Measurements from ENCODE around the gene BTBD10. TPM values are rescaled to one million over a fixed set of nuclear protein-coding genes. Genes with fewer than 3 reads are reported as not detected.

The BTBD10 gene
- total RNA-seq, 1 experiment from 2014 or later: 23.3 TPM

- Histone ChIP-seq H2BK15ac (ENCODE audit: low read depth, low read length) (no peak overlapping the region), H3K56ac (ENCODE audit: insufficient read length, low read depth, low read length) (no peak overlapping the region), H3K27me3 (ENCODE audit: insufficient read depth, low read length) (no peaks in the 10 kb centered on the region), H3K9me3 (ENCODE audit: control insufficient read depth, low read depth, low read length) (no peaks in the 10 kb centered on the region), H3K14ac (ENCODE audit: insufficient read depth, low read length) (no peak overlapping the region), H2BK12ac (ENCODE audit: insufficient read length, low read depth, low read length) (no peak overlapping the region), H4K8ac (replicated peaks; ENCODE audit: insufficient read length, low read depth, low read length) (no peak overlapping the region), H3K23ac (ENCODE audit: insufficient read length, low read depth, low read length) (no peak overlapping the region), H3K9ac (ENCODE audit: extremely low read depth, insufficient read length, low read length) (no peak overlapping the region), H3K79me1 (ENCODE audit: insufficient read depth, low read depth, low read length, poor library complexity, severe bottlenecking) (no peaks in the 10 kb centered on the region), H3K27ac (ENCODE audit: insufficient read length, low read depth, low read length) (no peak overlapping the region), H2BK5ac (ENCODE audit: insufficient read length, low read length) (no peak overlapping the region), H3K18ac (ENCODE audit: insufficient read length, low read depth, low read length) (no peak overlapping the region), H4K91ac (ENCODE audit: insufficient read length, low read depth, low read length) (no peak overlapping the region), H2AFZ (ENCODE audit: low read length) (no peak overlapping the region), H4K5ac (ENCODE audit: insufficient read length, low read depth, low read length) (no peak overlapping the region), H4K20me1 (ENCODE audit: control insufficient read depth, insufficient read depth, insufficient read length) (no peaks in the 10 kb centered on the region), H3T11ph (ENCODE audit: low read length) (no peak overlapping the region), H3K23me2 (ENCODE audit: insufficient read length, low read depth, low read length, poor library complexity, severe bottlenecking) (peaks cover 4% of the 10 kb centered on the region), H2BK20ac (ENCODE audit: low read depth, low read length, poor library complexity, severe bottlenecking) (no peak overlapping the region), H3K79me2 (ENCODE audit: insufficient read depth, low read length) (no peaks in the 10 kb centered on the region), H3K4ac (ENCODE audit: low read depth, low read length) (no peak overlapping the region), H2BK120ac (ENCODE audit: low read depth, low read length, poor library complexity, severe bottlenecking) (no peak overlapping the region), H2AK5ac (ENCODE audit: insufficient read length, low read length) (no peak overlapping the region), H3K4me2 (ENCODE audit: insufficient read depth, insufficient read length, low read length) (no peak overlapping the region), H3K4me1 (ENCODE audit: insufficient read depth, low read length) (no peaks in the 10 kb centered on the region)
- no CpG with 5 or more reads among the region's 7 CpGs for WGBS (ENCODE audit: extremely low coverage, insufficient read length, low lambda C conversion rate)
- no peaks in the 10 kb centered on the region for H3K36me3 Mint-ChIP-seq (ENCODE audit: insufficient read depth in 1 of 3, low read depth in 3 of 3)
- no peaks in the 10 kb centered on the region for H3K9me3 Mint-ChIP-seq
- peaks cover 8 to 10% of the 10 kb centered on the region in 2 experiments for H3K4me1 Mint-ChIP-seq
- H3K27ac Mint-ChIP-seq: no peak overlapping the region; a peak in 2 of 7 replicates
- H3K27me3 Mint-ChIP-seq (ENCODE audit: low read depth): no peaks in the 10 kb centered on the region
- no peak for DNase-seq
- no peak overlapping the region for H3K4me3 Mint-ChIP-seq
- TF ChIP-seq, protein P1, sequence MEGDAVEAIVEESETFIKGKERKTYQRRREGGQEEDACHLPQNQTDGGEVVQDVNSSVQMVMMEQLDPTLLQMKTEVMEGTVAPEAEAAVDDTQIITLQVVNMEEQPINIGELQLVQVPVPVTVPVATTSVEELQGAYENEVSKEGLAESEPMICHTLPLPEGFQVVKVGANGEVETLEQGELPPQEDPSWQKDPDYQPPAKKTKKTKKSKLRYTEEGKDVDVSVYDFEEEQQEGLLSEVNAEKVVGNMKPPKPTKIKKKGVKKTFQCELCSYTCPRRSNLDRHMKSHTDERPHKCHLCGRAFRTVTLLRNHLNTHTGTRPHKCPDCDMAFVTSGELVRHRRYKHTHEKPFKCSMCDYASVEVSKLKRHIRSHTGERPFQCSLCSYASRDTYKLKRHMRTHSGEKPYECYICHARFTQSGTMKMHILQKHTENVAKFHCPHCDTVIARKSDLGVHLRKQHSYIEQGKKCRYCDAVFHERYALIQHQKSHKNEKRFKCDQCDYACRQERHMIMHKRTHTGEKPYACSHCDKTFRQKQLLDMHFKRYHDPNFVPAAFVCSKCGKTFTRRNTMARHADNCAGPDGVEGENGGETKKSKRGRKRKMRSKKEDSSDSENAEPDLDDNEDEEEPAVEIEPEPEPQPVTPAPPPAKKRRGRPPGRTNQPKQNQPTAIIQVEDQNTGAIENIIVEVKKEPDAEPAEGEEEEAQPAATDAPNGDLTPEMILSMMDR (conservative IDR thresholded peaks at IDR 0.05): no peak
Observed at GRCh38 chr11:13347901-13348300, 115.1 kb downstream of the BTBD10 start.

All from H9 (cell line).